Muscle of leg (tissue), 11 donors: ENCODE data around the gene TUBA8. TPM values are rescaled to one million over a fixed set of nuclear protein-coding genes. Genes with fewer than 3 reads are reported as not detected.
"Not testable (repeated sequence)": the region's sequence is repeated elsewhere in the genome, so short reads cannot be mapped to it uniquely, and the experiment has no call there.

Source experiments
- DNase-seq: peaks from one replicate; pipeline ENCODE4 v3.0.0; 2013
- H3K27ac ChIP-seq: one replicate; pipeline ENCODE4 v1.5.1; 2013; ENCODE audit warnings: mild to moderate bottlenecking, low read length, control low read depth
- H3K27me3 ChIP-seq: one replicate; pipeline ENCODE4 v1.6.1; 2013; ENCODE audit warnings: low read length; ENCODE audit not compliant: control insufficient read depth, insufficient read depth
- H3K36me3 ChIP-seq: one replicate; pipeline ENCODE4 v1.6.1; 2013; ENCODE audit warnings: low read length; ENCODE audit not compliant: control insufficient read depth, insufficient read depth
- H3K4me1 ChIP-seq: one replicate; pipeline ENCODE4 v1.6.1; 2013; ENCODE audit warnings: low read length; ENCODE audit not compliant: control insufficient read depth, insufficient read depth
- H3K4me3 ChIP-seq: one replicate; pipeline ENCODE4 v1.5.1; 2013; ENCODE audit warnings: low read length, control low read depth
- H3K9me3 ChIP-seq: replicated peaks from 2 replicates; pipeline ENCODE4 v1.6.1; 2013; ENCODE audit warnings: low read depth, low read length; ENCODE audit not compliant: control insufficient read depth
- WGBS: methylation state at CpG from one replicate; pipeline ENCODE4 v1.1.5; 2013; ENCODE audit warnings: missing lambda C conversion rate; ENCODE audit not compliant: insufficient coverage; 5-methylcytosine and 5-hydroxymethylcytosine counted together
- polyA plus RNA-seq, 8 donors: library from polyadenylated mRNA; unstranded; fragments of 120-200 nt; gene quantifications; one replicate each; pipeline versions ENCODE4 v1.2.1 to v1.2.3, GENCODE V29; 2013; ENCODE audit warnings: inconsistent platforms in 1 of 8, low replicate concordance in 1 of 8; ENCODE audit not compliant: insufficient read length in 8 of 8, insufficient read depth in 1 of 8
- total RNA-seq: library from RNA; stranded (reverse); fragments of 120-200 nt; gene quantifications from one replicate; pipeline ENCODE4 v1.2.4, GENCODE V29; 2013

TUBA8 gene
- total and polyA plus RNA-seq, 9 donors = 4.8 to 28.2 (median 14.9) TPM

GRCh38 chr22:18146389-18146753, 35.8 kb downstream of the TUBA8 start:
- no peak overlapping the region for H3K4me3 ChIP-seq
- no CpG with 5 or more reads among the region's 3 CpGs for WGBS
- H3K36me3 ChIP-seq = no peaks in the 10 kb centered on the region
- no peaks in the 10 kb centered on the region for H3K9me3 ChIP-seq
- H3K4me1 ChIP-seq = peaks cover 6% of the 10 kb centered on the region
- H3K27me3 ChIP-seq = no peaks in the 10 kb centered on the region
- DNase-seq = no peak
- no peak overlapping the region for H3K27ac ChIP-seq

- Histone ChIP-seq H3K27ac (no peak overlapping the region), H3K9me3 (no peaks in the 10 kb centered on the region), H3K36me3 (no peaks in the 10 kb centered on the region), H3K27me3 (no peaks in the 10 kb centered on the region), H3K4me3 (no peak overlapping the region), H3K4me1 (peaks cover 11% of the 10 kb centered on the region)
- no peak for DNase-seq
- 90% methylated on average over 2 of the region's 5 CpGs for WGBS
Measured at GRCh38 chr22:18147791-18148190, 37.2 kb downstream of the TUBA8 start.

- Histone ChIP-seq H3K27me3 (no peaks in the 10 kb centered on the region), H3K4me3 (no peak overlapping the region), H3K27ac (no peak overlapping the region), H3K36me3 (no peaks in the 10 kb centered on the region), H3K4me1 (peaks cover 13% of the 10 kb centered on the region), H3K9me3 (no peaks in the 10 kb centered on the region)
- WGBS = 100% methylated on average over 6 of the region's 17 CpGs
- no peak for DNase-seq
Measured at GRCh38 chr22:18148293-18148965, 37.8 kb downstream of the TUBA8 start.

- Histone ChIP-seq H3K27ac (no peak overlapping the region), H3K36me3 (peaks cover 5% of the 10 kb centered on the region), H3K27me3 (no peaks in the 10 kb centered on the region), H3K4me1 (peaks cover 26% of the 10 kb centered on the region), H3K4me3 (no peak overlapping the region), H3K9me3 (no peaks in the 10 kb centered on the region)
- peak; percentile 27 for DNase-seq
- 71% methylated on average over 7 of the region's 8 CpGs for WGBS
Measured at GRCh38 chr22:18152519-18152918, 41.9 kb downstream of the TUBA8 start.

GRCh38 chr22:18154821-18155390, 44.3 kb downstream of the TUBA8 start:
- no peaks in the 10 kb centered on the region for H3K27me3 ChIP-seq
- H3K36me3 ChIP-seq = peaks cover 10% of the 10 kb centered on the region
- no peak for DNase-seq
- no peak overlapping the region for H3K4me3 ChIP-seq
- WGBS = 88% methylated on average over 6 of the region's 8 CpGs
- H3K9me3 ChIP-seq = no peaks in the 10 kb centered on the region
- H3K4me1 ChIP-seq = peaks cover 24% of the 10 kb centered on the region
- H3K27ac ChIP-seq = no peak overlapping the region

GRCh38 chr22:18155546-18155945, 44.9 kb downstream of the TUBA8 start:
- WGBS = 94% methylated on average over 19 of the region's 34 CpGs
- not testable (repeated sequence) for H3K27ac ChIP-seq, H3K27me3 ChIP-seq, H3K36me3 ChIP-seq, H3K9me3 ChIP-seq, H3K4me3 ChIP-seq, DNase-seq
- peaks cover 24% of the 10 kb centered on the region for H3K4me1 ChIP-seq

- Histone ChIP-seq H3K4me1 (peaks cover 23% of the 10 kb centered on the region), H3K27me3 (no peaks in the 10 kb centered on the region), H3K27ac (peak overlapping the region; percentile 86), H3K9me3 (no peaks in the 10 kb centered on the region), H3K4me3 (no peak overlapping the region), H3K36me3 (peaks cover 10% of the 10 kb centered on the region)
- DNase-seq = peak; percentile 95
- WGBS = 22% methylated on average over 15 of the region's 24 CpGs
Measured at GRCh38 chr22:18156878-18157713, 46.5 kb downstream of the TUBA8 start.

GRCh38 chr22:18157714-18158028, 47.1 kb downstream of the TUBA8 start:
- WGBS = 33% methylated on average over 6 of the region's 12 CpGs
- H3K9me3 ChIP-seq = no peaks in the 10 kb centered on the region
- peaks cover 19% of the 10 kb centered on the region for H3K4me1 ChIP-seq
- H3K27me3 ChIP-seq = no peaks in the 10 kb centered on the region
- no peak for DNase-seq
- no peak overlapping the region for H3K4me3 ChIP-seq
- H3K36me3 ChIP-seq = peaks cover 10% of the 10 kb centered on the region
- H3K27ac ChIP-seq = peak overlapping the region; percentile 86

- H3K36me3 ChIP-seq = peaks cover 17% of the 10 kb centered on the region
- H3K9me3 ChIP-seq, H3K27ac ChIP-seq, H3K27me3 ChIP-seq, H3K4me3 ChIP-seq, DNase-seq: not testable (repeated sequence)
- WGBS = 96% methylated on average over 5 of the region's 8 CpGs
- H3K4me1 ChIP-seq = peaks cover 18% of the 10 kb centered on the region
Measured at GRCh38 chr22:18160641-18161040, 50.0 kb downstream of the TUBA8 start.

- not testable (repeated sequence) for H3K9me3 ChIP-seq, DNase-seq, H3K4me3 ChIP-seq, H3K27me3 ChIP-seq, H3K27ac ChIP-seq, H3K4me1 ChIP-seq
- H3K36me3 ChIP-seq = peaks cover 10% of the 10 kb centered on the region
- 22% methylated on average over 2 of the region's 7 CpGs for WGBS
Measured at GRCh38 chr22:18163843-18164242, 53.2 kb downstream of the TUBA8 start.
